HepG2 (cell line): Measurements from ENCODE around the gene SELENOW. TPM values are rescaled to one million over a fixed set of nuclear protein-coding genes. Genes with fewer than 3 reads are reported as not detected.

Experiments used
- ATAC-seq: fragments of 200-7000 bp; cut with Tn5 transposase; 3 replicates; pipeline ENCODE4 v1.9.1; 2020; ENCODE audit warnings: mild to moderate bottlenecking, moderate library complexity
- BruUV-seq: library from RNA; stranded (reverse); fragments of 400-500 nt; replicated peaks from 2 replicates; lab custom pipeline; 2021; lab: Mats Ljungman, UMichigan
- CTCF ChIA-PET: fragments of 300-600 bp; formaldehyde crosslinking; extraction: SDS; loops from one replicate; lab custom pipeline; 2021; ENCODE audit warnings: low total read pairs, inconsistent platforms, low intra/inter-chr PET ratio; lab: Yijun Ruan, JAX
- POLR2A ChIA-PET: fragments of 350-600 bp; sonication (Branson Sonifier 250); formaldehyde crosslinking; loops from one replicate; lab custom pipeline; 2020; ENCODE audit warnings: antibody characterized with exemption, inconsistent platforms; lab: Yijun Ruan, JAX
- DNase-seq: peaks from one replicate; pipeline ENCODE4 v3.0.0-alpha.2; 2015; ENCODE audit warnings: low spot score
- FAIRE-seq: peaks from 3 replicates; lab custom pipeline; 2011; peaks lifted over from hg19 to GRCh38; lab: Jason Lieb, UNC
- H2AFZ ChIP-seq: one replicate; pipeline ENCODE4 v1.6.1; 2011; ENCODE audit warnings: low read length, inconsistent platforms
- H3K27ac ChIP-seq: fragments of 300-600 bp; 3 replicates; pipeline ENCODE4 v1.8.0; 2011; ENCODE audit warnings: mixed run types, mild to moderate bottlenecking, mixed read lengths, low read length, inconsistent platforms; ENCODE audit not compliant: insufficient read depth; ENCODE audit errors: extremely low read length
- H3K27me3 ChIP-seq, 2 experiments: fragments of 200-600 bp in 1 of 2; 2 replicates in 1 of 2; 3 replicates in 1 of 2; pipeline versions ENCODE4 v1.6.0 to v1.8.0; 2011; ENCODE audit warnings: low read length in 2 of 2, mild to moderate bottlenecking in 2 of 2, moderate library complexity in 2 of 2, inconsistent platforms in 1 of 2; ENCODE audit not compliant: insufficient read depth in 2 of 2, control insufficient read depth in 1 of 2
- H3K36me3 ChIP-seq, 2 experiments: fragments of 200-600 bp in 1 of 2; replicated peaks in 1 of 2; 2 replicates in 1 of 2; 3 replicates in 1 of 2; pipeline versions ENCODE4 v1.5.1 to v1.8.0; 2011; ENCODE audit warnings: low read length in 2 of 2, inconsistent platforms in 1 of 2; ENCODE audit not compliant: insufficient read depth in 2 of 2, control insufficient read depth in 1 of 2
- H3K4me1 ChIP-seq: 2 replicates; pipeline ENCODE4 v1.5.1; 2012; ENCODE audit warnings: low read length, inconsistent platforms; ENCODE audit not compliant: insufficient read depth
- H3K4me2 ChIP-seq: 2 replicates; pipeline ENCODE4 v1.6.0; 2011; ENCODE audit warnings: low read depth, low read length, inconsistent platforms
- H3K4me3 ChIP-seq, 3 experiments: fragments of 200-600 bp in 1 of 3; sonication (generic), shearing (Covaris generic) in 1 of 3; replicated peaks in 1 of 3; 2 replicates each; pipeline ENCODE4 v1.5.1; 2011 to 2016; ENCODE audit warnings: low read length in 3 of 3, inconsistent platforms in 2 of 3, low read depth in 2 of 3, mild to moderate bottlenecking in 2 of 3, control low read depth in 1 of 3, mixed read lengths in 1 of 3; ENCODE audit not compliant: insufficient read depth in 1 of 3
- H3K79me2 ChIP-seq: one replicate; pipeline ENCODE4 v1.6.1; 2011; ENCODE audit warnings: low read length, inconsistent platforms; ENCODE audit not compliant: insufficient read depth
- H3K9ac ChIP-seq: 2 replicates; pipeline ENCODE4 v1.6.0; 2011; ENCODE audit warnings: mild to moderate bottlenecking, low read depth, low read length, inconsistent platforms; ENCODE audit not compliant: insufficient read depth
- H3K9me3 ChIP-seq: 2 replicates; pipeline ENCODE4 v1.5.1; 2012; ENCODE audit warnings: mild to moderate bottlenecking, low read length
- H4K20me1 ChIP-seq: 2 replicates; pipeline ENCODE4 v1.6.0; 2011; ENCODE audit warnings: inconsistent platforms, mild to moderate bottlenecking, low read length, moderate library complexity; ENCODE audit not compliant: insufficient read depth
- HNRNPL ChIP-seq: fragments of 200-400 bp; formaldehyde crosslinking; IDR thresholded peaks from 2 replicates; pipeline ENCODE4 v1.6.1; 2017; ENCODE audit warnings: mild to moderate bottlenecking, low read depth, low read length
- NCOA5 ChIP-seq: sonication (generic); formaldehyde crosslinking; IDR thresholded peaks from 2 replicates; pipeline ENCODE4 v1.4.0; 2020; ENCODE audit warnings: missing genetic modification reagents
- SRSF1 ChIP-seq: fragments of 200-400 bp; formaldehyde crosslinking; optimal IDR thresholded peaks from 2 replicates; pipeline ENCODE3; 2017; ENCODE audit warnings: mild to moderate bottlenecking, low read depth, low read length, moderate library complexity
- ZBTB38 ChIP-seq: sonication (generic); formaldehyde crosslinking; IDR thresholded peaks from 2 replicates; pipeline ENCODE4 v1.5.1; 2020; ENCODE audit warnings: mild to moderate bottlenecking, missing genetic modification reagents
- ZKSCAN1 ChIP-seq: fragments of 150-350 bp; IDR thresholded peaks from 2 replicates; pipeline ENCODE4 v1.6.1; 2014; ENCODE audit warnings: low read length
- ZNF572 ChIP-seq: sonication (generic); formaldehyde crosslinking; IDR thresholded peaks from 2 replicates; pipeline ENCODE4 v1.5.1; 2020; ENCODE audit warnings: mild to moderate bottlenecking, missing genetic modification reagents
- WGBS: methylation state at CpG from one replicate; pipeline ENCODE4 v1.1.6; 2017; ENCODE audit warnings: low lambda C conversion rate; 5-methylcytosine and 5-hydroxymethylcytosine counted together
- in situ Hi-C: cut with HindIII; loops from 2 replicates; pipeline ENCODE4 v1.10.0; 2017; ENCODE audit warnings: low pct_unique_long_range_greater_than_20kb; ENCODE audit not compliant: extremely low pct_ligation_motif_present
- intact Hi-C: fragments of 100-400 bp; cut with micrococcal nuclease; formaldehyde crosslinking; loops from one replicate; pipeline ENCODE4 v1.10.0; 2022; ENCODE audit not compliant: unreplicated experiment
- polyA plus RNA-seq, 8 experiments: library from polyadenylated mRNA; depleted of rRNA in 3 of 8; stranded (reverse) in 7 of 8; unstranded in 1 of 8; fragments of >200 nt; fragmentation: Illumina TruSeq in 4 of 8; extraction: Trizol in 4 of 8; gene quantifications; 2 replicates each; pipeline versions ENCODE4 v1.2.1 to v1.2.3, GENCODE V29; 2011 to 2016; ENCODE audit warnings: low read depth in 4 of 8, missing spikeins in 1 of 8, mixed read lengths in 1 of 8; ENCODE audit not compliant: insufficient read depth in 1 of 8
- total RNA-seq, 5 experiments: library from RNA; depleted of rRNA; stranded (reverse); fragments of >200 nt; fragmentation: Illumina TruSeq; extraction: Trizol; gene quantifications; 2 replicates each; pipeline ENCODE4 v1.2.3, GENCODE V29; 2016; ENCODE audit warnings: low read depth in 1 of 5

Gene SELENOW
- total and polyA plus RNA-seq, 2 of the 13 experiments (the other 11 are each of a cell fraction or from before 2014, with no cell fraction given), result 50.3 to 64.7 TPM

GRCh38 chr19:47740866-47741519, 37.5 kb upstream of the SELENOW start:
- in situ Hi-C loops, result loop anchor here (5.0 kb wide), 1 partner anchor 39 kb away; no protein-coding TSS in a partner anchor
- no peaks in the 10 kb centered on the region for H3K36me3 ChIP-seq
- no peak overlapping the region for H3K9ac ChIP-seq
- H3K79me2 ChIP-seq, result peaks cover 3% of the 10 kb centered on the region
- H3K27me3 ChIP-seq, result no peaks in the 10 kb centered on the region
- ChIA-PET POLR2A (no interaction called here), CTCF (no interaction called here)
- DNase-seq, result no peak
- intact Hi-C loops, result no loop called here
- no peak overlapping the region for H3K4me3 ChIP-seq
- H3K4me1 ChIP-seq, result peaks cover 30% of the 10 kb centered on the region
- H3K27ac ChIP-seq, result no peak overlapping the region
- FAIRE-seq, result no peak
- H4K20me1 ChIP-seq, result no peaks in the 10 kb centered on the region
- H3K9me3 ChIP-seq, result no peaks in the 10 kb centered on the region
- ATAC-seq, result no peak
- BruUV-seq, result no TSS peak
- H2AFZ ChIP-seq, result no peak overlapping the region
- H3K4me2 ChIP-seq, result no peak overlapping the region
- peak; percentile 67; the same call in 1 of the 2 replicates for TF ChIP-seq ZBTB38 (CRISPR knock-in tag)
- TF ChIP-seq SRSF1, result no peak
- TF ChIP-seq HNRNPL, result peak; percentile 35; the same call in 1 of the 2 replicates
- 87% methylated on average over 48 of the region's 48 CpGs for WGBS

- Histone ChIP-seq H3K4me2 (no peak overlapping the region), H3K27me3 (no peaks in the 10 kb centered on the region), H4K20me1 (no peaks in the 10 kb centered on the region), H3K27ac (no peak overlapping the region), H2AFZ (no peak overlapping the region), H3K36me3 (no peaks in the 10 kb centered on the region), H3K9me3 (no peaks in the 10 kb centered on the region)
- intact Hi-C loops, result no loop called here
- BruUV-seq, result no TSS peak
- no peak for FAIRE-seq
- in situ Hi-C loops, result loop anchor here (5.0 kb wide), 1 partner anchor 39 kb away; no protein-coding TSS in a partner anchor
- TF ChIP-seq ZNF572 (CRISPR knock-in tag) (no peak), NCOA5 (CRISPR knock-in tag) (no peak), ZKSCAN1 (peak; percentile 86)
- TF ChIP-seq, all 625 proteins: peak for 1
- Histone ChIP-seq H3K4me3 (no peak overlapping the region), H3K9ac (no peak overlapping the region), H3K79me2 (peaks cover 9% of the 10 kb centered on the region), H3K4me1 (peaks cover 36% of the 10 kb centered on the region)
- DNase-seq (no peak), ATAC-seq (no peak)
- POLR2A ChIA-PET, result no interaction called here
- CTCF ChIA-PET, result no interaction called here
- 69% methylated on average over 14 of the region's 15 CpGs for WGBS
These were observed 36.9 kb upstream of the SELENOW start for GRCh38 chr19:47741544-47742140.
